ENCODE data around the gene AKR1C1.
"Not testable (repeated sequence)": the region's sequence is repeated elsewhere in the genome, so short reads cannot be mapped to it uniquely, and the experiment has no call there.

The AKR1C1 gene

DNA sequence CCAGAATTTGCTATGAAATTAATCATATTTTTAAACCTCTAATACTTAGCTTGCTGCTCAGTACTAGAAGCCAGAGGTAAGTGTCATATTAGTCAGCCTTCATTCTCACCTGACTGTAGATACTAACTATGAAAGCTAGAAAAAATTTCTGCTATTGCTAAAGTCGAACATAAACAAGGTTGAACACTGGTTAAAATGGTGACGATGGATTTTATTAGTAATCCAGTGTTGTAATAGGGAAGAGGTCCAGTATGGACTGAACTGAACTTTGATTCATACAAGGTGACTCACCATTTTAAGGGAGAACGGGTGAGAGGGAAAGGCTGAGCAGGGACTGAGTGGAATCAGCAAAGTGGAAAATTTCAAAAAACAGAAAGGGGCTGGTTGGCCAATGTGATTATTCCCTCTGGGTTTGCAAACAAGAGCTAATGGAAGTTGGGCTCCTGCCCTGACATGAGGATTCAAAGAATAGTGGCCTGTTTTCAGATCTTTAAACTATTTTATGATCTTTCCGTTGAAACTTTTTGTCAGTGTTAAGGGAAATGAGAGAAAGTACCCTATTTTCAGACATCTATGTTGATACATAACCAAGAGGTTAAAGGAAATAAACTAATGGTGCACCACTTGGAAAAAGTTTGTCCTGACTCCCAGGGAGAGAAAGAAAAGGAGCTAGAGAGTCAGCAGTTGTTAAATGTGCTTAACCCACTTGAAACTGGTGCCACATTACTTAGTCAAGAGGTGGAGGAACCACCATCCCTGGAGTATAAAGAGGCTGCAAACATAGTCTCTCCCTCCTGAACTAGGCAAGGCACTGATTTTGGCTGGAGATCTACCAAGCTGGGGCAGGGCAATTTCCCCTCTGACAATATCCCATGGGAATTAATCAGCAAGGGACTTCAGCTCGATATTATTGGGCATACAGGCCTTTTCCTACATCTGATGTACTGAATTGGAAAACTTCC, 15.3 kb upstream of the AKR1C1 start:
- peak; percentile 60 for DNase-seq

DNA sequence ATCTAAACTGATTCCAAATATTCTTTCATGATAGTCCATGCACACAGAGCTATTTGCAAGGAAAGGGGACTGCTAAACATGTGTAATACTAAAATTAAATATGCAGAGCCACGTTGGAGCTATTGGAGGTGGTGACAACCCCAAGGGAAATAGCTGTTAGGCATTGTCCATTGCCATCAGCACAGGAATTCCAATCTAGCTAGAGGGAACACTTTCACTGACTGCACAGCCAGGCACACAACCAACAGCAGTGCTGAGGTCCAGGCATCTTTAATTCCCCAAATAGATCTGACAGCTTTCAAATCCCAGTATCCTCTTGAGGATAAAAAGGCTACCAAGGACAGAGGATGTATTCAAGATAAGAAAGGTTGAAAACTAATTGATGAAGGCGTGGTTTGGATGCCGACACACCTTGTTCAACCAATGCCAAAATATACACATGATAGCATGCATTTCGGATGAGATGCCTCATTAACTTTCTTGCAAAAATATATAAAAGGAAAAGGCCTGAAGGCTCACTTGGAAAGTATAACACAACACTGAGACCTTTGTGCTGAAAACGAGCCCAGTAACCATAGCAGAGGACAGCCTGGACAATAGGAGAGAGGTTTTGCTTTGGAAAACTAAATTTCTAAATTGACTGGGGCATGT, 11.6 kb upstream of the AKR1C1 start:
- DNase-seq = not testable (repeated sequence)

DNA sequence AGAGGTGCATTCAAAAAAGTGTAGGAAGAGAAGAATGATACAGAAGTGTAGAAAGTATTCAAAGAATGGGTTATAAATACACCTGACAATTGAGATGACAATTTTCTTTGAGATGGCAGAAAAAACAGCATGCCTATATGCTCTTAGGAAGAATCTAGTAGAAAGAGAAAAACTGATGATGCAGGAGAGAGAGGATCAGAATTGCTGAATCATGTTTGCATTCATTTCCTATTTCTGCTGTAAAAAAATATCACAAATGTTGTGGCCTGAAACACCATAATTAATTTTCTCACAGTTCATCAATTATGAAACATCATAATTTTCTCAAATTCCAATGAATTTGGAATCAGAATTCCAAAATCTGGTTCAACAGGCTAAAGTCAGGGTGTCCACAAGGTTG, 9.8 kb upstream of the AKR1C1 start:
- no peak for DNase-seq

DNA sequence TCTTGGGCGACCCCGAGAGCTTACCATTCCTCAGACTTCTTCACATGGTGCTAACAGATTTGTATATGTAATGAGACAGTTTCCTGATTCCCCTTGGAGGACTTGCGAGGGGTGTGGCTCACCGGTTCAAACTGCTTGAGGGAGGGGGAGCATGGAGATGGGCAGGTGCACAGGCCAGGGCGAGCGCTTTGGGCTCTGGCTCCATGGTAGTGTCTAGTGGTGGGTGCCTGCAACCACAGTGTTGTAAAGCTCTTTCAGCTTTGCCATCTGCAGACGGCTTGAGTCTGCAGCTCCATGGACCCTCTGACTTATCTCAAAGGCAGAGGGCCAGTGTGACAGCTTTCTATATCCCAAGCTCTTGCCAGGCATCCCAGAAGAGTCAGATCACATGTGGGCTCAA, 7.1 kb upstream of the AKR1C1 start:
- not testable (repeated sequence) for DNase-seq

DNA sequence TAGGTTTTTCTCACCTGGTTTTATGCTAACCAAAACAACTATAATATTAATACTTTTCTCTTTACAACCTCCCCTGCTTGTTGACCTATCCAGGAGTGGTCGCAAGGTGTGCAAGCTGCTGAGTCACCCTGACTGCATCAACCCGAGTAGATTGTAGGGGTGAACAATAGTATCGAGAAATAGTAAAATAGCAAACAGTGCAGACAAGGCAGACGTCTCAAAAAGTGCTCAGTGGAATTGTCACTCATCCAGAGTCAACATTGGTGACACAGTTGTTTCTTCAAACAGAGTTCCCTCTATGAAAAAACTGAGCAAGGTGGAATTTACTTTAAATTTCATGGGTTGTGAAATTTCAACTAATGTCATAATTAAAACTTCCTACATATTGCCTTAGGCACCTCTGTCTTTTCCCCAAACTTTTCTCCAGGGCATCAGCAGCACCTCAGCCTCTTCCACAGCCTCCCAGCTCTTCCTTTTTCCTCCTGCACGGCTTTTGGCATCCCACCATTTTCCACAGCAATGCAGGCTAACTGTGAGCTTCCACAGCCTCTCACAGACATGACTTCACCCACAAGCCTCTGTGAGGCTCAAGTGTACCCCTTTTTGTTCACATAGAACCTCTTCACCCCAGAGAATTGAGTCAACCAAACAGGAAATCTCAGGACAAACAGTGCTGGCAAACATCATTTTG, 6.1 kb upstream of the AKR1C1 start:
- not testable (repeated sequence) for DNase-seq

DNA sequence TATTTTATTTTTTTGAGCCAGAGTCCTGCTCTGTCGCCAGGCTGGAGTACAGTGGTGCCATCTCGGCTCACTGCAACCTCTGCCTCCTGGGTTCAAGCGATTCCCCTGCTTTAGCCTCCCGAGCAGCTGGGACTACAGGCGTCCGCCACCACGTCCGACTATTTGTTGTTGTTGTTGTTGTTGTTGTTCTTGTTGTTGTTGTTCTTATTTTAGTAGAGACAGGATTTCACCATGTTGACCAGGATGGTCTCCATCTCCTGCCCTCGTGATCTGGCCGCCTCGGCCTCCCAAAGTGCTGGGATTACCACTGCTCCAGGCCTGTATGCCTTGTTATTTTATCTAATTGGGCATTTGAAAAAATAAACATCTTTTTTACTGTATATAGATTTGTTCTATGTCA, 1.7 kb upstream of the AKR1C1 start:
- DNase-seq = not testable (repeated sequence)

DNA sequence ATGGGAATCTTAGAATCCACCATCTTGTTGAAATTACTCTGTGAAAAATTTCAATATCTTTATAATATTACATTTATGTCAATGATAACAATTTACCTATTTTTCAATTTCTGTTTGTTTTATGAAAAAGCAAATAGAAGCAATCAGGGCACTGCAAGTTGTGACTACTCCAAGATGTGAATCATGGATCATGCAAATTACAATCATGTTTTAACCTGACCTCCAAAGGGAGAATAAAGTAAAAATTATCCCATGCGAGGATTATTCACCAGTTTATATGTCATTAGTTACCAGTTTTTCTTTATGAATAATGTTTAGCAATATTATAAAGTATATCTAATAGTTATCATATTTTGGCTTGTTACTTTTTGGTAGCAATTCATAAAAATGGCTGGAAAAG, 907 bp upstream of the AKR1C1 start:
- not testable (repeated sequence) for DNase-seq

DNA sequence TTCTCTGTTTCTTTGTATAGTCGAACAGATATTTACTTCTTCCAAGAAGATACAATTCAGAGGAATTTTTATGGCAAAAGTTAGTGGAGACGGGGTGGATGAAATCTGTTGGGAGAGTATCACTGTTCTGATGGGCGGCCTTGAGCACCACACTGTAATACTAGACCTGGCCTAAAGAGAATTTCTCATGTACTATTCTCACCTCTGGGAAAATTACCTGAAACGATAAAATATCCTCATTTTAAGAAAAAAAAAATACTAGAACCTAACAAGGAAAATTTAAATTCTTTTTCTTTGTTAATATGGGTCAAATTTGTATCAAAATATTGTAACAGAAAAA, 570 bp downstream of the AKR1C1 start:
- not testable (repeated sequence) for DNase-seq

DNA sequence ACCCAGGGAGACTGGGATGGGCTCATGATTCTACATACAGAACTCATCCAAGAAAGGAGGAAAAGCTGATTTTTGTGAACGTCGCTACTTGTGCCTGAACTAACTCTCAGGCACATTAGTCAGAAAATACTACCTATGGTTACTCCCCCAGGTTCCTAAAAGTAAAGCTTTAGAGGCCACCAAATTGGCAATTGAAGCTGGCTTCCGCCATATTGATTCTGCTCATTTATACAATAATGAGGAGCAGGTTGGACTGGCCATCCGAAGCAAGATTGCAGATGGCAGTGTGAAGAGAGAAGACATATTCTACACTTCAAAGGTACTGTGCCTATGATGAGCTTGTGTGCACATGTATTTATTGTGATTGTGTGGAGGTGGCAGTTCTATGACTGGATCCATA, 2.5 kb downstream of the AKR1C1 start:
- not testable (repeated sequence) for DNase-seq

DNA sequence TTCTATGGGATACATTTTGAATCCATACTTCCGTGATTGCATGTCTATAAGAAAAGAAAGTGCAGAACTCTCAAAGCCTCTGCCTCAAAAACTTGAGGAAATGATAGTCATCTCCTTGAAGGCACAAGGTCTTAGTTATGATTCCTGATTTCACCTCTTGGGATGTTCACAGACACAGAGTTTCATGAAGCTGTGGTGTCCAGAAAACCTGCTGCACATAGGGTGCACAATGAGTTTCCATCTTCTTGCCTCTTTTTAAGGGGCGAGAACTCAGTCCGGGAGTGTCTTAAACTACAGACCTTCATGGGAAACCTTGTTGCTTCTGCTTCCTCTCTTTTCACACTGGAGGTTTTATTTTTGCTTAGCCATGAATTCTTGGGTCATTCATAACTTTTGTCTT, 4.0 kb downstream of the AKR1C1 start:
- not testable (repeated sequence) for DNase-seq

DNA sequence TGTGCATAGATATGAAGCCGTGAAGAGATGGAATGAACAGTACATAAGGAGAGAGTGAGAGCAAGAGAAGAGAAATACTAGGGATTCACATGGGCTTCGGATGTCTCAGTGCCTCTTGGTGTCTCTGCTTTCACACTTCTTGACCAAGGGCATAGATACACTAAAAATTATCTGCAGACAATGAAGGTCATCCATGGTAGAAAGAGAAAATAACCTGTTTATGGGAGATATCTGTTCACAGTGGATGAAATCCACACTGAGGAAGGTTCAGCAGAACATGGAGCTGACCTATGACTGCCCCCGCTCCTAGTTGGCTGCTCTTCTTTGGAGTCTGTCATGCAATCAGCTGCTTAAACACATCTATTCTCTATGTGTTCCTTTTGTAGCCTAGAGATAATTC, 6.1 kb downstream of the AKR1C1 start:
- DNase-seq = not testable (repeated sequence)

DNA sequence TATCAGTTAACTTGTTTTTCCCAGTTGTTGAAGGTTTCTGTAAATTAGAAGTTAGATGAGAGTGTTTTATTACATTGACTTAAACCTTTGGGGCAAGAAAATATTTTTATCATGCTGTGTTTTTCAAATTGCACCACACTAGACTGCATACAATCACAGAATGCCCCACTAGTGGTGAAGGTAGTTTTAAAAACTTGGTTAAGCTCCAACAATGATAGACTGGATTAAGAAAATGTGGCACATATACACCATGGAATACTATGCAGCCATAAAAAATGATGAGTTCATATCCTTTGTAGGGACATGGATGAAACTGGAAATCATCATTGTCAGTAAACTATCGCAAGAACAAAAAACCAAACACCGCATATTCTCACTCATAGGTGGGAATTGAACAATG, 7.1 kb downstream of the AKR1C1 start:
- not testable (repeated sequence) for DNase-seq

DNA sequence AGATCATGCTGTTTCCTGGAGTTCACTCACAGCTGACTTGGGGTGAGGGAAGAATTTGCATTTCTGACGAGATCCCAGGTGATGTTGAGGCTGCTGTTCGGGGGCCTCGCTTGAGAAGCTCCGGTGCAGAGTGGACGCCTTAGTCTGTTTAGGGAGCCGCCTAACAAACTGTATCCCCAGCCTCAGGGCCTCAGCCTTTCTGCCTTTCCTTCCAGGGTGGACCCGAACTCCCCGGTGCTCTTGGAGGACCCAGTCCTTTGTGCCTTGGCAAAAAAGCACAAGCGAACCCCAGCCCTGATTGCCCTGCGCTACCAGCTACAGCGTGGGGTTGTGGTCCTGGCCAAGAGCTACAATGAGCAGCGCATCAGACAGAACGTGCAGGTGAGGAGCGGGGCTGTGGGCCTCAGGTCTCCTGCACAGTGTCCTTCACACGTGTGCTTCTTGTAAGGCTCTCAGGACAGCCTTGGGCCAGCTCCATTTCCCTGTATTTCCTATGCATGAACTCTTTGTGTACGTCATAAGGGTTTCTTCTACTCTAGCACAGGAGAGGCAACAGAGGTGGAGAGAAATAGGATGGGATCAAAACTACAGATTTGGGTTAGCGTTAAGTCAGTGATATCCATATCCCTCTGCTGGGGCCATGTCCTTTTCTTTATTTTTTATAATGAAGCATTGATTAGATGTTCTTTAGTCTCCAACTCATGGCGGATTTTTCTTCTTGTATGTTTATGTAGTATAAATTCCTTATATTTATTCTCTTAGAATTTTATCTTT, 9.3 kb downstream of the AKR1C1 start:
- not testable (repeated sequence) for DNase-seq

DNA sequence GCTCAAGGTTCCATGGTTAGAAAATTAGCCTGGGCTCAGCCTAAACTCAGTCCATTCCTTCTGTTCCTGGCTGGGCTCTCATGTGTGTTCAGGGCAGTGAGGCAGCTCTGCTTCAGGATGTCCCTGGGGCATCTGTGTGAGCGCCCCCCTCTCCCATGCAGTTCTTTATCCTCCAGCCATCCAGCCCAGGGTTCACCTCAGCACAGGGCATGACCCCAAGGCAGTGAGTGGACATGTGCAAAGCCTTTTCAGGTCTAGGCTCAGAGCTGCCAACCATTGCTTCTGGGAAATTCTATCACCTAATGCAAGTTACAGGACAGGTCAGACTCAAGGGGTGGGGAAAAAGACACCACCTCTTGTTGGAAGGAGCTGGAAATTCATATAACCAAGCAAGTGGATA, 10.1 kb downstream of the AKR1C1 start:
- not testable (repeated sequence) for DNase-seq

DNA sequence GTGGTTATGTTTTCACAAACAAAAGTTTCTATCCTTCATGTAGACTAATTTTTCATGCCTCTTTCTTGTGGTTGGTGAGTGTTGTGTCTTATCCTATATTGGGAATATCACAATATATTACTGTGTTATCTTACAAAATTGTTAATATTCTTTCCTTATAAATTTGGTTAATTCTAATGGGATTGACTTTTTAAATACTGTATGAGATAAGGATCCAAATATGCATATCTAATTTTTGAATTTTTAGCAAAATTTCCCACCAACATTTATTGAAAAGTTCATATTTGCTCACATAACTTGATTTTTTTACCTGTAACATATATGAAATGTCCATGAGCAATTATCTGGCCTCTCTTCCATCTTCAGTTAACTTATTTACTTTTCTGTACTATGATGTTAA, 11.2 kb downstream of the AKR1C1 start:
- DNase-seq = not testable (repeated sequence)

DNA sequence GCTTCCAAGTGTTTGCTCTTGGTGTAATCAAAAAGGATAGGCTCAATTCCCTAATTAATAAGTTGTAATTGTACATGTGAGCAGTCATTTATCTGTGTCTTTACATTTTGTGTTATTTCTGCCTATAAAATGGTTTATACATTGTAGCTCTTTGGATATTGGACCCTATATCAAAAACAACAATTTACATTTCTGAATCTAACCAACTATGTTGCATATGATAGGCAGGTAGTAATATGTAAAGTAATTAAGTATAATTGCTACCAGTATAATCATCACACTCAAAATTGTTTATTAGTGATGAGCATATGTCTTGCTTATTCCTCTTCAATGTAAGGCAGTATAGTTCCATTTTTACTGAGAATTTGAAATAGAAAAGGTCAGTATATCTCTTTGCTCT, 13.8 kb downstream of the AKR1C1 start:
- no peak for DNase-seq

DNA sequence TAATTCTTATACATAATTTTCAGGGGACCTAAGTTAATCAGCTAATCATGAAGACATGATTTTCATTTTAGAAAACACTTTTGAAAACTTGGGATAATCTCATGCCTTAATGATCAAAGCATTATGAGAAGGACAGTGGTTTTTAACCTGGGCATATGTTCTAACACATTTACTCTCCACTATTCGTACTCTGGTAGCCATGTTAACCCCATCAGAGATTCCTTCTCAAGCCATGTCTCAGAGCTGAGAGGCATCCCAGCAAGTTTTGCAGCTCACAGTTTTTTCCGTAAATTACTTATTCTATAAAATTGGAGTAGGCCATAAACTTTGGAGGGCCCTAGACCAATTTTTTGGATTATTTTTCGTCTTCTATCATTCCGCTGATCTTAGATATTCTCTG, 15.7 kb downstream of the AKR1C1 start:
- no peak for DNase-seq

DNA sequence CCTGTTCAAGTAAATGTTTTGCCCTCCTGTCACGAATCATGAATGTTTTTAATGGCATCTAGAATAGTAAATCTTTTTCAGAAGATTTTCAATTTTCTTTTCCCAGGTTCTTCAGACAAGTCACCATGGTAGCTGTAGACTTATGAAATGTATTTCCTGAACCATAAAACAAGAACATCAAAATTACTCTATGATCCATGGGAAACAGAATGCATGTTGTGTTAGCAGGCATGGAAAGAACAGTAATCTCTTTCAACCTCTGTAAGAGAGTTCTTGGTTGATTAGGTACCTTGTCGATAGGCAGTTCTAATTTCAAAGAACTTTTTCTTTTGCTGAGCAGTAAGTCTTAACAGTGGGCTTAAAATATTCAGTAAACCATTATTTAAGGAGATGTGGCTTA, 17.6 kb downstream of the AKR1C1 start:
- DNase-seq = no peak

DNA sequence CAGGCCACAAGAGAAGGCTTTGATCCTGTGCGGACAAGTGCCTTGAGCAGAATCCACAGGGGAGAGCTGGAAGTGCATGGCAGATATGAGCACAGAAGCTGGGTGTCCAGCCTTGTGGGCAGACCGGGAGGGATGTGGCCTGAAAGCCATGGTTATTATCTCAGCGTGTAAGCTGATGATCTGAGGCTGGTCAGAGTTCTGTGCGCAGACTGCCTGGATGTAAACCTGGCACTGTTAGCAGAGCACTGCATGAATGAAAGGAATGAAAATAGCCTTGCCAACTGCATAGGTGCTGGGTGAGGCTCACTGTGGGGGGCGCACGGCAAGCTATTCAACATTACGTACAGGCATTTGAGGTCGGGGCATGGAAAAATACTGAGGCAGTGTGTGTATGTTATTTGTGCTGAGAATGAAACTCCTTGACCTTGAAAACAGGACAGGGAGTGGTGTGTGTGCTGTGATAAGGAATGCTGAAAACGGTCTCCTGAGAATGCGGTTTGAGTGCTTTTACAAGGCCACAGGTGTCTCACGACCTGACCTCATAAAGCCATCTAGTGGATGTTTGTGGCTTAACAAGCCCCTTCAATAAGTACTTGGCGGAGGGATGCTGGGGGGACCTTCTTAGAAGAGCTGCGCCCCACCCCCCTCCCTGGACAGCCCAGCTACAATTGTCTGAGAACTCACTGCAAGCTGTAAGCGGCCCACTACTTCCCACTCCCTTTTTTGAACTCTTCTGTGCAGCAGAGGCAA, 18.7 kb downstream of the AKR1C1 start:
- peak; percentile 18 for DNase-seq

DNA sequence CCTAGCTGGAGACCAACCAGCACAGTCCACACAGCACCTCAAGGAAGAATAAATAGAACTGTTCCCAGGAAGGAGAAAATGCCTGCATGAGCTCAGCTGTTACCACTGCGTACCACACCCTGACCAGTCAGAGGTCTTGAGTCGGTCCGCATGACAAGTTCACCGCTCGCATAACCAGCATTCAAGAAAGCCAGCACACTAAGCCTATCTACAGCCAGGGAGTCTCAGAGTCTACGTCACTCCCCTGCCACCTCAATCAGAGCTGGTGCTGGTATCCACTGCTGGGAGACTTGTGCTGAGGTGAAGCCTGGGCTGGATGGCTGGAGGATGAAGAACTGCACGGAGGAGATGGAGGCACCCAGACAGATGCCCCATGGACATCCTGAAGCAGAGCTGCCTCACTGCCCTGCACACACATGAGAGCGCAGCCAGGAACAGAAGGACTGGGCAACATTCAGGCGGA, 19.6 kb downstream of the AKR1C1 start:
- DNase-seq = no peak

DNA sequence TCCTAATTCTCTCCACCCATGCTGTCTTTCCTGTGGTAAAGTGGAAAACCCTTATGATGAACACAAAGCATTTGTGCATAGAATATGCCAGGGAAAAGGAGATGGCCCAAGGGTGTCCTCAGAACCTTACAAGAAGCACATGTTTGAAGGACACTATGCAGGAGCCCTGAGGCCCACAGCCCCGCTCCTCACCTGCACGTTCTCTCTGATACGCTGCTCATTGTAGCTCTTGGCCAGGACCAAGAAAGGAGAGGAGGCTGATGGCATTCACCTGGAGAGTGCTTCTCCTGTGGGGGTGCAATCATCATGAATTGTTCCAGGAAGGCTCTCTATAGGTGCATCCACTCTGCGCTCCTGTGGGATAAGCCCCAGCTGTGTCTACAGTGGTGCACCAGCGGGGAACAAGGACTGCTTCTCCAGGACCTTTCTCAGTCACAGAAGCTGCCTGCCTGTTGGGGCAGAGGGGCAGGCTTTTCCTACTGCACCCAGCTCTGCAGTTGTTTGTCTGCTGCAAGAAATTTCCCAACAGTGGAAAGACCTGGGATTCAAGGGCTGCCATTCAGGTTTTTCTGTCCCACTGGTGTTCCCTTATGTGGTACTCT, 20.5 kb downstream of the AKR1C1 start:
- no peak for DNase-seq

DNA sequence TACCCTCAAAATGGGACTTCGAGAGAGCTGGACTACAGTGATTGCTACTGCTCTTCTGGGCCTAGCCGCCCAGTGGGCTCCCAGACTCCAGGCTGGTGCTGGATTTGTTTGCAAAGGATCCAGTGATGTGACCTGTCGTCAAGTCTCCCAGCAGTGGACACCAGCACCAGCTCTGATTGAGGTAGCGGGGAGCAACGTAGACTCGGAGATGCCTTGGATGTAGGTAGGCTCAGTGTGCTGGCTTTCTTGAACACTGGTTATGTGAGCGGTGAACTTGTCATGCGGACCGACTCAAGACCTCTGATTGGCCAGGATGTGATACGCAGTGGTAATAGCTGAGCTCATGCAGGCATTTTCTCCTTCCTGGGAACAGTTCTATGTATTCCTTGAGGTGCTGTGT, 21.0 kb downstream of the AKR1C1 start:
- no peak for DNase-seq

Data from NCI-H226 (cell line).